Panc1 (cell line): ENCODE data around the gene XYLT1.

Experiments
- POLR2AphosphoS5 ChIP-seq: IDR thresholded peaks from 2 replicates; pipeline ENCODE4 v1.6.1; 2012; ENCODE audit warnings: mild to moderate bottlenecking, low read depth, low read length, moderate library complexity
- REST ChIP-seq, 2 experiments: IDR thresholded peaks; 2 replicates each; pipeline ENCODE4 v1.6.1; 2011 to 2012; ENCODE audit warnings: low read depth in 2 of 2, control low read depth in 1 of 2, low read length in 1 of 2, mild to moderate bottlenecking in 1 of 2, moderate library complexity in 1 of 2; ENCODE audit not compliant: insufficient read depth in 1 of 2
- TCF7L2 ChIP-seq: IDR thresholded peaks from 2 replicates; pipeline ENCODE4 v1.6.1; 2011; ENCODE audit warnings: mild to moderate bottlenecking, low read depth, low read length, inconsistent platforms
- TF ChIP-seq, protein P1 (sequence below): fragments of 450-650 bp; IDR thresholded peaks from 2 replicates; pipeline ENCODE4 v1.5.1; 2017; ENCODE audit warnings: mild to moderate bottlenecking

DNA sequence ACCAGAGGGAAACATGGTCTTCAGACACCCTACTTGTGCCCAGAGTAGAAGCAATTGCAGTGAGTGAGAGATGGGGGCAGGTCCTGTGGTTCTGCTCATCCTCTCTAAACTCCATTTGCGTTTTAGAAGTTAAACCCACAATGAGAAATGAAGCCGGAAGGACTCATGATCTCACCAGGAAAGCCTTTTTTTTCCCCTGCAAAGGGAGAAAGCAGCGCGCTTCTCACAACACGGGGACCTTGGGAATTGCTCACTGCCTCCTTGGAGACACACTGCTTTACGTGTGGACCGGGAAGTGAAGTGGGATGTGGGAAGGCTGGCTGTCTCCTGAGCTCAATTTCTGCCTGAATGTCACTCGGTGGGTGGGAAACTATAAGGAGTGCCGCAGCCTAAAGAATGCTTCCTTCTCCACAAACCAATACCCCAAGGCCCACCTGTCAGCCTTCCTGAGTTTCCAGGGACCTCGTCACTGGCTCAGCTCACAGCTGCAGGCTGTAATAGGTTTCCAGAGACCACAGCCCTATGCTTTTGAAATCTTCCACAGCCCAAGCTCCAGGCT, 365.4 kb downstream of the XYLT1 start:
- TF ChIP-seq, protein P1, sequence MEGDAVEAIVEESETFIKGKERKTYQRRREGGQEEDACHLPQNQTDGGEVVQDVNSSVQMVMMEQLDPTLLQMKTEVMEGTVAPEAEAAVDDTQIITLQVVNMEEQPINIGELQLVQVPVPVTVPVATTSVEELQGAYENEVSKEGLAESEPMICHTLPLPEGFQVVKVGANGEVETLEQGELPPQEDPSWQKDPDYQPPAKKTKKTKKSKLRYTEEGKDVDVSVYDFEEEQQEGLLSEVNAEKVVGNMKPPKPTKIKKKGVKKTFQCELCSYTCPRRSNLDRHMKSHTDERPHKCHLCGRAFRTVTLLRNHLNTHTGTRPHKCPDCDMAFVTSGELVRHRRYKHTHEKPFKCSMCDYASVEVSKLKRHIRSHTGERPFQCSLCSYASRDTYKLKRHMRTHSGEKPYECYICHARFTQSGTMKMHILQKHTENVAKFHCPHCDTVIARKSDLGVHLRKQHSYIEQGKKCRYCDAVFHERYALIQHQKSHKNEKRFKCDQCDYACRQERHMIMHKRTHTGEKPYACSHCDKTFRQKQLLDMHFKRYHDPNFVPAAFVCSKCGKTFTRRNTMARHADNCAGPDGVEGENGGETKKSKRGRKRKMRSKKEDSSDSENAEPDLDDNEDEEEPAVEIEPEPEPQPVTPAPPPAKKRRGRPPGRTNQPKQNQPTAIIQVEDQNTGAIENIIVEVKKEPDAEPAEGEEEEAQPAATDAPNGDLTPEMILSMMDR: no peak
- TF ChIP-seq POLR2AphosphoS5 (no peak), REST (IDR thresholded peaks at IDR 0.05; ENCODE audit: insufficient read depth in 1 of 2, low read depth in 2 of 2, low read length in 1 of 2) (no peak), TCF7L2 (no peak)
